ENCODE measurements around the gene PLCL2.
"Not testable (repeated sequence)": the region's sequence is repeated elsewhere in the genome, so short reads cannot be mapped to it uniquely, and the experiment has no call there.

The PLCL2 gene

GRCh38 chr3:16943857-16944256 is 59.1 kb downstream of the PLCL2 start:
- Histone ChIP-seq H3K27ac (ENCODE audit: low read depth, low read length) (no peak overlapping the region), H3K9me3 (ENCODE audit: control insufficient read depth, insufficient read depth, low read depth, low read length) (no peaks in the 10 kb centered on the region), H3K27me3 (ENCODE audit: control insufficient read depth, insufficient read depth, low read length) (no peaks in the 10 kb centered on the region), H3K4me3 (ENCODE audit: low read depth, low read length) (no peak overlapping the region), H3K9ac (ENCODE audit: low read length) (no peak overlapping the region), H3K4me1 (ENCODE audit: control insufficient read depth, insufficient read depth, low read length) (no peaks in the 10 kb centered on the region), H3K36me3 (ENCODE audit: control insufficient read depth, insufficient read depth, low read length) (no peaks in the 10 kb centered on the region)

- Histone ChIP-seq H3K27me3 (ENCODE audit: control insufficient read depth, insufficient read depth, low read length) (no peaks in the 10 kb centered on the region), H3K27ac (ENCODE audit: low read depth, low read length) (no peak overlapping the region), H3K4me3 (ENCODE audit: low read depth, low read length) (no peak overlapping the region), H3K9me3 (ENCODE audit: control insufficient read depth, insufficient read depth, low read depth, low read length) (no peaks in the 10 kb centered on the region), H3K36me3 (ENCODE audit: control insufficient read depth, insufficient read depth, low read length) (no peaks in the 10 kb centered on the region), H3K9ac (ENCODE audit: low read length) (no peak overlapping the region), H3K4me1 (ENCODE audit: control insufficient read depth, insufficient read depth, low read length) (no peaks in the 10 kb centered on the region)
These were observed 59.6 kb downstream of the PLCL2 start for GRCh38 chr3:16944356-16944755.

- Histone ChIP-seq H3K4me3 (ENCODE audit: low read depth, low read length) (no peak overlapping the region), H3K9ac (ENCODE audit: low read length) (no peak overlapping the region)
These were observed 60.6 kb downstream of the PLCL2 start for GRCh38 chr3:16945330-16945729.

GRCh38 chr3:16950282-16950681 is 65.5 kb downstream of the PLCL2 start:
- Histone ChIP-seq H3K9me3 (ENCODE audit: control insufficient read depth, insufficient read depth, low read depth, low read length) (no peaks in the 10 kb centered on the region), H3K36me3 (ENCODE audit: control insufficient read depth, insufficient read depth, low read length) (no peaks in the 10 kb centered on the region), H3K9ac (ENCODE audit: low read length) (no peak overlapping the region), H3K4me1 (ENCODE audit: control insufficient read depth, insufficient read depth, low read length) (no peaks in the 10 kb centered on the region), H3K27me3 (ENCODE audit: control insufficient read depth, insufficient read depth, low read length) (no peaks in the 10 kb centered on the region), H3K4me3 (ENCODE audit: low read depth, low read length) (no peak overlapping the region), H3K27ac (ENCODE audit: low read depth, low read length) (no peak overlapping the region)

More at GRCh38 chr3:16945330-16945729, 60.6 kb downstream of the PLCL2 start:
- Histone ChIP-seq H3K27me3 (ENCODE audit: control insufficient read depth, insufficient read depth, low read length) (no peaks in the 10 kb centered on the region), H3K27ac (ENCODE audit: low read depth, low read length) (no peak overlapping the region), H3K36me3 (ENCODE audit: control insufficient read depth, insufficient read depth, low read length) (no peaks in the 10 kb centered on the region), H3K9me3 (ENCODE audit: control insufficient read depth, insufficient read depth, low read depth, low read length) (no peaks in the 10 kb centered on the region), H3K4me1 (ENCODE audit: control insufficient read depth, insufficient read depth, low read length) (no peaks in the 10 kb centered on the region)

GRCh38 chr3:16950845-16951244 is 66.1 kb downstream of the PLCL2 start:
- Histone ChIP-seq H3K9me3 (ENCODE audit: control insufficient read depth, insufficient read depth, low read depth, low read length) (no peaks in the 10 kb centered on the region), H3K27me3 (ENCODE audit: control insufficient read depth, insufficient read depth, low read length) (no peaks in the 10 kb centered on the region), H3K4me3 (ENCODE audit: low read depth, low read length) (no peak overlapping the region), H3K36me3 (ENCODE audit: control insufficient read depth, insufficient read depth, low read length) (no peaks in the 10 kb centered on the region), H3K27ac (ENCODE audit: low read depth, low read length) (no peak overlapping the region), H3K4me1 (ENCODE audit: control insufficient read depth, insufficient read depth, low read length) (no peaks in the 10 kb centered on the region), H3K9ac (ENCODE audit: low read length) (no peak overlapping the region)

GRCh38 chr3:16957852-16958251 is 73.1 kb downstream of the PLCL2 start:
- not testable (repeated sequence) for H3K4me3 ChIP-seq (ENCODE audit: low read depth, low read length); H3K27me3 ChIP-seq (ENCODE audit: control insufficient read depth, insufficient read depth, low read length); H3K36me3 ChIP-seq (ENCODE audit: control insufficient read depth, insufficient read depth, low read length); H3K9ac ChIP-seq (ENCODE audit: low read length); H3K27ac ChIP-seq (ENCODE audit: low read depth, low read length); H3K9me3 ChIP-seq (ENCODE audit: control insufficient read depth, insufficient read depth, low read depth, low read length); H3K4me1 ChIP-seq (ENCODE audit: control insufficient read depth, insufficient read depth, low read length)

- H3K4me3 ChIP-seq (ENCODE audit: low read depth, low read length) = no peak overlapping the region
- H3K27ac ChIP-seq (ENCODE audit: low read depth, low read length) = no peak overlapping the region
- H3K36me3 ChIP-seq (ENCODE audit: control insufficient read depth, insufficient read depth, low read length) = no peaks in the 10 kb centered on the region
- no peaks in the 10 kb centered on the region for H3K9me3 ChIP-seq (ENCODE audit: control insufficient read depth, insufficient read depth, low read depth, low read length)
- peaks cover 7% of the 10 kb centered on the region for H3K4me1 ChIP-seq (ENCODE audit: control insufficient read depth, insufficient read depth, low read length)
- no peak overlapping the region for H3K9ac ChIP-seq (ENCODE audit: low read length)
- no peaks in the 10 kb centered on the region for H3K27me3 ChIP-seq (ENCODE audit: control insufficient read depth, insufficient read depth, low read length)
These were observed 75.4 kb downstream of the PLCL2 start for GRCh38 chr3:16960125-16960524.

- H3K27ac ChIP-seq (ENCODE audit: low read depth, low read length) = no peak overlapping the region
- H3K4me1 ChIP-seq (ENCODE audit: control insufficient read depth, insufficient read depth, low read length) = peaks cover 7% of the 10 kb centered on the region
- no peak overlapping the region for H3K4me3 ChIP-seq (ENCODE audit: low read depth, low read length)
- H3K27me3 ChIP-seq (ENCODE audit: control insufficient read depth, insufficient read depth, low read length) = no peaks in the 10 kb centered on the region
- no peaks in the 10 kb centered on the region for H3K36me3 ChIP-seq (ENCODE audit: control insufficient read depth, insufficient read depth, low read length)
- no peak overlapping the region for H3K9ac ChIP-seq (ENCODE audit: low read length)
- H3K9me3 ChIP-seq (ENCODE audit: control insufficient read depth, insufficient read depth, low read depth, low read length) = 0 out of 2 replicates have a peak, but pooled peaks cover under 1% of the 10 kb centered on the region
These were observed 77.0 kb downstream of the PLCL2 start for GRCh38 chr3:16961621-16962205.

GRCh38 chr3:16975083-16975482 is 90.3 kb downstream of the PLCL2 start:
- no peaks in the 10 kb centered on the region for H3K27me3 ChIP-seq (ENCODE audit: control insufficient read depth, insufficient read depth, low read length)
- no peaks in the 10 kb centered on the region for H3K36me3 ChIP-seq (ENCODE audit: control insufficient read depth, insufficient read depth, low read length)
- no peak overlapping the region for H3K9ac ChIP-seq (ENCODE audit: low read length)
- H3K27ac ChIP-seq (ENCODE audit: low read depth, low read length) = no peak overlapping the region
- H3K4me1 ChIP-seq (ENCODE audit: control insufficient read depth, insufficient read depth, low read length) = no peaks in the 10 kb centered on the region
- H3K9me3 ChIP-seq (ENCODE audit: control insufficient read depth, insufficient read depth, low read depth, low read length) = 0 out of 2 replicates have a peak, but pooled peaks cover 3% of the 10 kb centered on the region
- no peak overlapping the region for H3K4me3 ChIP-seq (ENCODE audit: low read depth, low read length)

GRCh38 chr3:16978234-16978920 is 93.6 kb downstream of the PLCL2 start:
- no peak overlapping the region for H3K27ac ChIP-seq (ENCODE audit: low read depth, low read length)
- no peak overlapping the region for H3K4me3 ChIP-seq (ENCODE audit: low read depth, low read length)

GRCh38 chr3:16978921-16979271 is 94.1 kb downstream of the PLCL2 start:
- no peaks in the 10 kb centered on the region for H3K27me3 ChIP-seq (ENCODE audit: control insufficient read depth, insufficient read depth, low read length)
- H3K4me3 ChIP-seq (ENCODE audit: low read depth, low read length) = no peak overlapping the region
- H3K9me3 ChIP-seq (ENCODE audit: control insufficient read depth, insufficient read depth, low read depth, low read length) = no peaks in the 10 kb centered on the region
- H3K36me3 ChIP-seq (ENCODE audit: control insufficient read depth, insufficient read depth, low read length) = no peaks in the 10 kb centered on the region
- no peak overlapping the region for H3K27ac ChIP-seq (ENCODE audit: low read depth, low read length)
- H3K4me1 ChIP-seq (ENCODE audit: control insufficient read depth, insufficient read depth, low read length) = no peaks in the 10 kb centered on the region
- no peak overlapping the region for H3K9ac ChIP-seq (ENCODE audit: low read length)

More at GRCh38 chr3:16978234-16978920, 93.6 kb downstream of the PLCL2 start:
- H3K9ac ChIP-seq (ENCODE audit: low read length) = no peak overlapping the region
- no peaks in the 10 kb centered on the region for H3K27me3 ChIP-seq (ENCODE audit: control insufficient read depth, insufficient read depth, low read length)
- no peaks in the 10 kb centered on the region for H3K4me1 ChIP-seq (ENCODE audit: control insufficient read depth, insufficient read depth, low read length)
- no peaks in the 10 kb centered on the region for H3K36me3 ChIP-seq (ENCODE audit: control insufficient read depth, insufficient read depth, low read length)
- no peaks in the 10 kb centered on the region for H3K9me3 ChIP-seq (ENCODE audit: control insufficient read depth, insufficient read depth, low read depth, low read length)

All from HUES6 (cell line).